A673 (cell line): ENCODE results near the gene CDHR4. TPM values are rescaled to one million over a fixed set of nuclear protein-coding genes. Genes with fewer than 3 reads are reported as not detected.
"Not testable (repeated sequence)": the region's sequence is repeated elsewhere in the genome, so short reads cannot be mapped to it uniquely, and the experiment has no call there.

ENCODE experiments used
- BruUV-seq: library from RNA; stranded (reverse); fragments of 400-500 nt; replicated peaks from 2 replicates; lab custom pipeline; 2021; lab: Mats Ljungman, UMichigan
- CTCF ChIA-PET: fragments of 300-600 bp; sonication (Branson Sonifier 250); formaldehyde crosslinking; loops from one replicate; lab custom pipeline; 2022; ENCODE audit warnings: antibody characterized with exemption; lab: Charles Lee
- POLR2A ChIA-PET: fragments of 300-600 bp; sonication (Branson Sonifier 250); formaldehyde crosslinking; loops from one replicate; lab custom pipeline; 2022; ENCODE audit warnings: antibody characterized with exemption; ENCODE audit not compliant: low non-redundant PET; lab: Charles Lee
- DNase-seq: peaks from one replicate; pipeline ENCODE4 v3.0.0-alpha.2; 2015; ENCODE audit warnings: low spot score
- H3K27ac ChIP-seq: fragments of 200-600 bp; sonication (generic); 2 replicates; pipeline ENCODE4 v1.5.1; 2016; ENCODE audit warnings: mixed run types, low read depth, mild to moderate bottlenecking, mixed read lengths, antibody characterized with exemption, low read length; ENCODE audit not compliant: poor library complexity, severe bottlenecking
- H3K27me3 ChIP-seq: fragments of 200-600 bp; sonication (generic); replicated peaks from 2 replicates; pipeline ENCODE4 v1.6.1; 2017; ENCODE audit warnings: mixed run types, low read depth, mild to moderate bottlenecking, mixed read lengths, antibody characterized with exemption, low read length; ENCODE audit not compliant: insufficient read depth, poor library complexity
- H3K36me3 ChIP-seq: fragments of 200-600 bp; sonication (generic); 2 replicates; pipeline ENCODE4 v1.6.1; 2016; ENCODE audit warnings: mixed run types, mild to moderate bottlenecking, mixed read lengths, antibody characterized with exemption, low read length; ENCODE audit not compliant: insufficient read depth, poor library complexity, severe bottlenecking
- H3K4me1 ChIP-seq: fragments of 200-600 bp; sonication (generic); 2 replicates; pipeline ENCODE4 v1.6.1; 2017; ENCODE audit warnings: mixed run types, mild to moderate bottlenecking, mixed read lengths, antibody characterized with exemption, low read length; ENCODE audit not compliant: insufficient read depth, poor library complexity, severe bottlenecking
- H3K4me3 ChIP-seq: fragments of 200-600 bp; sonication (generic); 2 replicates; pipeline ENCODE4 v1.5.1; 2016; ENCODE audit warnings: low read depth, mixed run types, mild to moderate bottlenecking, mixed read lengths, low read length; ENCODE audit not compliant: poor library complexity, severe bottlenecking
- H3K9me3 ChIP-seq: fragments of 200-600 bp; sonication (generic); 2 replicates; pipeline ENCODE4 v1.6.1; 2016; ENCODE audit warnings: mixed run types, low read depth, mild to moderate bottlenecking, mixed read lengths, antibody characterized with exemption, low read length; ENCODE audit not compliant: poor library complexity, severe bottlenecking
- EZH2 ChIP-seq: fragments of 200-600 bp; sonication (generic); IDR thresholded peaks from 2 replicates; pipeline ENCODE4 v1.6.1; 2017; ENCODE audit warnings: borderline replicate concordance, low read depth, mild to moderate bottlenecking, mixed read lengths, antibody characterized with exemption, low read length; ENCODE audit not compliant: poor library complexity, severe bottlenecking
- intact Hi-C: fragments of 100-400 bp; cut with micrococcal nuclease; formaldehyde crosslinking; loops from one replicate; pipeline ENCODE4 v1.10.0; 2022; ENCODE audit not compliant: unreplicated experiment
- total RNA-seq: library from RNA; stranded (reverse); gene quantifications from 2 replicates; pipeline ENCODE4 v1.2.3, GENCODE V29; 2021
- TF ChIP-seq, protein P1 (sequence below): fragments of 300-800, 200-600 bp; sonication (generic); conservative IDR thresholded peaks from 2 replicates; pipeline ENCODE4 v1.5.1; 2017; ENCODE audit warnings: low read depth, mild to moderate bottlenecking, antibody characterized with exemption, low read length, moderate library complexity, mixed read lengths

CDHR4 gene
- total RNA-seq, 1 experiment from 2014 or later: not detected

DNA sequence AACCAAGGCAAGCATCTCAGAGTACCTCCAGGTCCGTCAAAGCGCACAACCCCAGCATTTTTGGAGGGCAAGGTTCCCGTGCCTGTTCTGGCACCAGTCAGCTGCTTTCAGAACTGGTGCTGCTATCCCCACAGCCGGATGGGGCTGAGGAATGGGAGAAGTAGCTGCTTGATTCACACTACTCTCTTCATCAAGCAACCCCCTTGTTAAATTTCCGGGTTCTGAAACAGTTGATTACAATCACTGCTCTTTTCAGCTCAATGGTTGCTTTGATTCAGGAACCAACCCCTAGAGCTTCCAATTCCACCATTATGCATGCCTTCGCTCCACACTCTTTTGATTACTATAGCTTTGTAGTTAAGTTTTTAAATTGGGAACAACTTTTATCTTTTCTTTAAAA is 26.3 kb upstream of the CDHR4 start:
- H3K4me3 ChIP-seq: no peak overlapping the region
- H3K27me3 ChIP-seq: no peaks in the 10 kb centered on the region
- CTCF ChIA-PET: no interaction called here
- POLR2A ChIA-PET: no interaction called here
- H3K4me1 ChIP-seq: no peaks in the 10 kb centered on the region
- no peak overlapping the region for H3K27ac ChIP-seq
- no TSS peak for BruUV-seq
- DNase-seq: no peak
- no peak for TF ChIP-seq EZH2
- TF ChIP-seq, protein P1, sequence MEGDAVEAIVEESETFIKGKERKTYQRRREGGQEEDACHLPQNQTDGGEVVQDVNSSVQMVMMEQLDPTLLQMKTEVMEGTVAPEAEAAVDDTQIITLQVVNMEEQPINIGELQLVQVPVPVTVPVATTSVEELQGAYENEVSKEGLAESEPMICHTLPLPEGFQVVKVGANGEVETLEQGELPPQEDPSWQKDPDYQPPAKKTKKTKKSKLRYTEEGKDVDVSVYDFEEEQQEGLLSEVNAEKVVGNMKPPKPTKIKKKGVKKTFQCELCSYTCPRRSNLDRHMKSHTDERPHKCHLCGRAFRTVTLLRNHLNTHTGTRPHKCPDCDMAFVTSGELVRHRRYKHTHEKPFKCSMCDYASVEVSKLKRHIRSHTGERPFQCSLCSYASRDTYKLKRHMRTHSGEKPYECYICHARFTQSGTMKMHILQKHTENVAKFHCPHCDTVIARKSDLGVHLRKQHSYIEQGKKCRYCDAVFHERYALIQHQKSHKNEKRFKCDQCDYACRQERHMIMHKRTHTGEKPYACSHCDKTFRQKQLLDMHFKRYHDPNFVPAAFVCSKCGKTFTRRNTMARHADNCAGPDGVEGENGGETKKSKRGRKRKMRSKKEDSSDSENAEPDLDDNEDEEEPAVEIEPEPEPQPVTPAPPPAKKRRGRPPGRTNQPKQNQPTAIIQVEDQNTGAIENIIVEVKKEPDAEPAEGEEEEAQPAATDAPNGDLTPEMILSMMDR: no peak
- H3K9me3 ChIP-seq: no peaks in the 10 kb centered on the region
- H3K36me3 ChIP-seq: no peaks in the 10 kb centered on the region
- intact Hi-C loops: no loop called here

DNA sequence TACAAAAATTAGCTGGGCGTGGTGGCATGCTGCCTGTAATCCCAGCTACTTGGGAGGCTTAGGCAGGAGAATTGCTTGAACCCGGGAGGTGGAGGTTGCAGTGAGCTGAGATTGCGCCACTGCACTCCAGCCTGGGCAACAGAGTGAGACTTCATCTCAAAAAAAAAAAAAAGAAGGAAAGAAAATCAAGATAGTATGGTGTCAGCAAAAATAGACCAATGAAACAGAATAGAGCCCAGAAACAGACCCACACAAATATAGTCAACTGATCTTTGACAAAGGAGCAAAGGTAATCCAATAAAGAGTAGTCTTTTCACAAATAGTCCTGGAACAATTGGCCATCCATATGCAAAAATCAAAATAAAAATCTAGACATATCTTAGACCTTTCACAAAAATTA is 23.5 kb upstream of the CDHR4 start:
- POLR2A ChIA-PET, intact Hi-C loops, BruUV-seq, H3K4me3 ChIP-seq, CTCF ChIA-PET, H3K36me3 ChIP-seq, DNase-seq, H3K9me3 ChIP-seq, H3K27ac ChIP-seq, H3K27me3 ChIP-seq, H3K4me1 ChIP-seq: not testable (repeated sequence)

DNA sequence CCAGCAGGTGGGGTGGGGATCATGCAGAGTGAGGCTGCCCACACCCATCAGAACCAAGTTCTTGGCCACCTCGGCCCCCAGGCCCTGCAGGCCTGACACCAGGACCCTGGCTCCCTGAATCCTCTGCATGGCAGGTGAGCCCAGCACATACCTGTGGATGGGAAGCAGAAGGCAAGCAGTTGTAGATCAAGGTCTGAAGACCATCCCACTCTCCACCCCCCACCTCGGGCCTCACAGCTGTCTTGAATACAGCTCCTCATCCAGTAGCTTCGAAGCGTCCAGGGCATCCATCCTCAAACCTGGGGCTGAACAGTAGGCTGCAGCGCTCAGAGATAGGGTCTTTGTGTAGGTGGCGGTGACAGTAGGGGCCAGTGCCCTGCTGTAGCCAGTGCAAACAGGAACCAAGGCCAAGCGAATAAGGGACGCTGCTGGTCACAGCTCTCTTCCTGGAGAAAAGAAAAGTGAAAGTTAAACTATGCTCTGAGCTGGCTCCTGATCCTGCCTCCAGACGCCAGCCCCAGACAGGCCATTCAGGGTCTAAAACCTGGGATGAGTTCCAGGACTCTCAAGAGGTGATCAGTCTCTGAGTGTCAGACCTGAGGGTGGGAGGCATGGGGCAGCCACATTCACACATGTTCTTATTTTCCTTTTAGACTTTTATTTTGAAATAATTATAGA is 14.0 kb upstream of the CDHR4 start, which contains the start of gene UBA7:
Gene UBA7, minus strand, starts transcription at position 457 of the 678 bp plus-strand sequence. Its CDS starts 166 bp downstream, at position 291.
- DNase-seq: no peak
- no peak within 1 kb of the TSS for H3K4me3 ChIP-seq
- no TSS peak for BruUV-seq
- ChIA-PET POLR2A (interaction anchor here (0.6 kb wide), 1 partner anchor 167 kb away, joined by 4 read pairs; no protein-coding TSS in a partner anchor), CTCF (no interaction called here)
- no peak for TF ChIP-seq EZH2
- TF ChIP-seq, protein P1: no peak
- H3K36me3 ChIP-seq: no peaks in the 10 kb centered on the region
- intact Hi-C loops: no loop called here
- H3K4me1 ChIP-seq: no peaks in the 10 kb centered on the region
- H3K27ac ChIP-seq: no peak within 1 kb of the TSS
- H3K27me3 ChIP-seq: no peaks in the 10 kb centered on the region
- no peaks in the 10 kb centered on the region for H3K9me3 ChIP-seq
